H1 (cell line): ENCODE data around the gene PPP2R2D. TPM values are rescaled to one million over a fixed set of nuclear protein-coding genes. Genes with fewer than 3 reads are reported as not detected.

Experiments used
- BACH1 ChIP-seq: IDR thresholded peaks from 2 replicates; pipeline ENCODE4 v1.6.1; 2012; ENCODE audit warnings: low read length, improper control_type of control experiment
- BRCA1 ChIP-seq: IDR thresholded peaks from 2 replicates; pipeline ENCODE4 v1.6.1; 2012; ENCODE audit warnings: low read depth, low read length, improper control_type of control experiment
- CHD7 ChIP-seq: fragments of 300-600 bp; sonication (generic); IDR thresholded peaks from 2 replicates; pipeline ENCODE4 v1.7.1; 2012; ENCODE audit warnings: low read length, moderate library complexity, mild to moderate bottlenecking, inconsistent platforms; ENCODE audit not compliant: insufficient replicate concordance
- KDM1A ChIP-seq: fragments of 200-600, 300-600 bp; sonication (generic); IDR thresholded peaks from 2 replicates; pipeline ENCODE4 v1.7.1; 2016; ENCODE audit warnings: mild to moderate bottlenecking, low read length, borderline replicate concordance
- RFX5 ChIP-seq: IDR thresholded peaks from 2 replicates; pipeline ENCODE4 v1.6.1; 2011; ENCODE audit warnings: low read depth, low read length, improper control_type of control experiment, borderline replicate concordance
- SAP30 ChIP-seq: fragments of 300-600 bp; sonication (generic); IDR thresholded peaks from 2 replicates; pipeline ENCODE4 v1.7.1; 2012; ENCODE audit warnings: low read length, moderate library complexity, mild to moderate bottlenecking, inconsistent platforms; ENCODE audit not compliant: insufficient read depth, insufficient replicate concordance
- SP1 ChIP-seq: IDR thresholded peaks from 2 replicates; pipeline ENCODE4 v1.6.1; 2011; ENCODE audit warnings: low read depth, low read length
- SRF ChIP-seq: IDR thresholded peaks from 2 replicates; pipeline ENCODE4 v1.6.1; 2011; ENCODE audit warnings: mild to moderate bottlenecking, low read depth, low read length, moderate library complexity
- TAF7 ChIP-seq: optimal IDR thresholded peaks from 2 replicates; pipeline ENCODE3; 2011; ENCODE audit warnings: low read depth, mild to moderate bottlenecking, inconsistent platforms, low read length, moderate library complexity, borderline replicate concordance
- TEAD4 ChIP-seq: IDR thresholded peaks from 2 replicates; pipeline ENCODE4 v1.6.1; 2012; ENCODE audit warnings: low read depth, low read length, inconsistent platforms, mixed read lengths
- YY1 ChIP-seq: IDR thresholded peaks from 2 replicates; pipeline ENCODE4 v1.6.1; 2011; ENCODE audit warnings: low read depth, mild to moderate bottlenecking, low read length
- polyA plus RNA-seq, 7 experiments: library from polyadenylated mRNA; depleted of rRNA in 3 of 7; stranded (reverse) in 5 of 7; unstranded in 2 of 7; fragments of >200 nt in 5 of 7; fragments of 200-250 nt in 2 of 7; gene quantifications; 1 replicate in 5 of 7; 2 replicates in 1 of 7; 4 replicates in 1 of 7; pipeline versions ENCODE4 v1.2.1 to v1.2.3, GENCODE V29; 2011 to 2013; ENCODE audit warnings: missing spikeins in 2 of 7, mixed read lengths in 2 of 7
- total RNA-seq: library from RNA; stranded (reverse); fragmentation: NEBNext Ultra II Directional; extraction: Animal tissue kit (Norgen Biotek cat#: 25700); gene quantifications from 2 replicates; pipeline ENCODE4 v1.2.1, GENCODE V29; 2021

Gene PPP2R2D
- total and polyA plus RNA-seq, 2 of the 8 experiments (the other 6 are each of a cell fraction or from before 2014, with no cell fraction given): 25.4 to 32.8 TPM

- TF ChIP-seq RFX5 (no peak), SRF (no peak), YY1 (0 out of 2 replicates have a peak, but pooled peaks have one; percentile 33), BACH1 (no peak), TEAD4 (0 out of 2 replicates have a peak, but pooled peaks have one; percentile 12), BRCA1 (no peak), TAF7 (no peak), SP1 (0 out of 2 replicates have a peak, but pooled peaks have one; percentile 11), SAP30 (no peak), KDM1A (no peak), CHD7 (no peak)
Measured at GRCh38 chr10:131885391-131886165, 15.2 kb upstream of the PPP2R2D start (continued).
